Measurements from ENCODE around the gene AGBL2. TPM values are rescaled to one million over a fixed set of nuclear protein-coding genes. Genes with fewer than 3 reads are reported as not detected.
A peak's percentile ranks its signal among the peaks of the same experiment; 100 is the strongest.
"Not testable (repeated sequence)": the region's sequence is repeated elsewhere in the genome, so short reads cannot be mapped to it uniquely, and the experiment has no call there.

The AGBL2 gene
- total and polyA plus RNA-seq, 4 donors = 0.75 to 2.0 (median 1.6) TPM; not detected in 1

- no peak for DNase-seq
- no peaks in the 10 kb centered on the region for H3K36me3 ChIP-seq (ENCODE audit: control insufficient read depth in 1 of 2, insufficient read depth in 2 of 2, low read length in 1 of 2)
- intact Hi-C loops (cut with DNase I) = loop anchor here in 1 of 2 donors (10.0 kb wide), 1 partner anchor 53 kb away; no protein-coding TSS in a partner anchor
- no peaks in the 10 kb centered on the region for H3K27me3 ChIP-seq (ENCODE audit: control insufficient read depth in 1 of 2, insufficient read depth in 2 of 2, low read length in 1 of 2)
- no peak overlapping the region for H3K4me3 ChIP-seq (ENCODE audit: low read length in 2 of 2)
- no peaks in the 10 kb centered on the region for H3K9me3 ChIP-seq (ENCODE audit: control insufficient read depth, low read length)
- no peak overlapping the region for H3K27ac ChIP-seq (ENCODE audit: low read depth in 1 of 2, low read length in 2 of 2)
- H3K4me1 ChIP-seq (ENCODE audit: control insufficient read depth in 1 of 2, insufficient read depth in 2 of 2, low read length in 2 of 2) = no peaks in the 10 kb centered on the region
- no peak for ATAC-seq (ENCODE audit: low FRiP score)
- 94% methylated on average over 5 of the region's 5 CpGs for WGBS, 2 donors
Measured at GRCh38 chr11:47651818-47652469, 63.2 kb downstream of the AGBL2 start.

GRCh38 chr11:47649276-47649675 lies 65.9 kb downstream of the AGBL2 start:
- Histone ChIP-seq H3K9me3 (ENCODE audit: control insufficient read depth, low read length) (no peaks in the 10 kb centered on the region), H3K27ac (ENCODE audit: low read depth in 1 of 2, low read length in 2 of 2) (no peak overlapping the region), H3K36me3 (ENCODE audit: control insufficient read depth in 1 of 2, insufficient read depth in 2 of 2, low read length in 1 of 2) (no peaks in the 10 kb centered on the region), H3K27me3 (ENCODE audit: control insufficient read depth in 1 of 2, insufficient read depth in 2 of 2, low read length in 1 of 2) (no peaks in the 10 kb centered on the region), H3K4me1 (ENCODE audit: control insufficient read depth in 1 of 2, insufficient read depth in 2 of 2, low read length in 2 of 2) (no peaks in the 10 kb centered on the region), H3K4me3 (ENCODE audit: low read length in 2 of 2) (no peak overlapping the region)
- intact Hi-C loops (cut with DNase I) = no loop called here
- ATAC-seq (ENCODE audit: low FRiP score) = no peak
- WGBS, 2 donors = 3 to 7% methylated on average over 3 of the region's 3 CpGs
- no peak for DNase-seq

GRCh38 chr11:47646019-47646418 lies 69.2 kb downstream of the AGBL2 start:
- no peaks in the 10 kb centered on the region for H3K9me3 ChIP-seq (ENCODE audit: control insufficient read depth, low read length)

GRCh38 chr11:47645500-47645899 lies 69.7 kb downstream of the AGBL2 start:
- Histone ChIP-seq H3K9me3 (ENCODE audit: control insufficient read depth, low read length) (no peaks in the 10 kb centered on the region), H3K27ac (ENCODE audit: low read depth in 1 of 2, low read length in 2 of 2) (no peak overlapping the region), H3K36me3 (ENCODE audit: control insufficient read depth in 1 of 2, insufficient read depth in 2 of 2, low read length in 1 of 2) (no peaks in the 10 kb centered on the region), H3K4me1 (ENCODE audit: control insufficient read depth in 1 of 2, insufficient read depth in 2 of 2, low read length in 2 of 2) (no peaks in the 10 kb centered on the region), H3K4me3 (ENCODE audit: low read length in 2 of 2) (no peak overlapping the region), H3K27me3 (ENCODE audit: control insufficient read depth in 1 of 2, insufficient read depth in 2 of 2, low read length in 1 of 2) (no peaks in the 10 kb centered on the region)
- intact Hi-C loops (cut with DNase I) = no loop called here
- 85 to 87% methylated on average over 6 of the region's 6 CpGs for WGBS, 2 donors
- ATAC-seq (ENCODE audit: low FRiP score) = no peak
- DNase-seq = no peak

More at GRCh38 chr11:47646019-47646418, 69.2 kb downstream of the AGBL2 start:
- DNase-seq = no peak
- Histone ChIP-seq H3K27ac (ENCODE audit: low read depth in 1 of 2, low read length in 2 of 2) (no peak overlapping the region), H3K27me3 (ENCODE audit: control insufficient read depth in 1 of 2, insufficient read depth in 2 of 2, low read length in 1 of 2) (no peaks in the 10 kb centered on the region), H3K36me3 (ENCODE audit: control insufficient read depth in 1 of 2, insufficient read depth in 2 of 2, low read length in 1 of 2) (no peaks in the 10 kb centered on the region), H3K4me1 (ENCODE audit: control insufficient read depth in 1 of 2, insufficient read depth in 2 of 2, low read length in 2 of 2) (no peaks in the 10 kb centered on the region), H3K4me3 (ENCODE audit: low read length in 2 of 2) (no peak overlapping the region)
- no peak for ATAC-seq (ENCODE audit: low FRiP score)
- WGBS, 2 donors = 91 to 92% methylated on average over 6 of the region's 6 CpGs
- intact Hi-C loops (cut with DNase I) = no loop called here

- no peaks in the 10 kb centered on the region for H3K27me3 ChIP-seq (ENCODE audit: control insufficient read depth in 1 of 2, insufficient read depth in 2 of 2, low read length in 1 of 2)
- ATAC-seq (ENCODE audit: low FRiP score) = peak; percentile 99
- H3K27ac ChIP-seq (ENCODE audit: low read depth in 1 of 2, low read length in 2 of 2) = peak within 1 kb of the TSS; percentile 63 to 84
- H3K36me3 ChIP-seq (ENCODE audit: control insufficient read depth in 1 of 2, insufficient read depth in 2 of 2, low read length in 1 of 2) = no peaks in the 10 kb centered on the region
- WGBS, 2 donors = 1% methylated on average over 77 to 78 of the region's 78 CpGs
- H3K9me3 ChIP-seq (ENCODE audit: control insufficient read depth, low read length) = no peaks in the 10 kb centered on the region
- intact Hi-C loops (cut with DNase I) = loop anchor here in 1 of 2 donors (5.0 kb wide), 1 partner anchor 80 kb away; no protein-coding TSS in a partner anchor
- no peaks in the 10 kb centered on the region for H3K4me1 ChIP-seq (ENCODE audit: control insufficient read depth in 1 of 2, insufficient read depth in 2 of 2, low read length in 2 of 2)
- H3K4me3 ChIP-seq (ENCODE audit: low read length in 2 of 2) = peak within 1 kb of the TSS; percentile 23 to 58
- DNase-seq = peak; percentile 97 to 98
Measured at GRCh38 chr11:47642099-47642855, 72.9 kb downstream of the AGBL2 start, which contains the start of gene MTCH2. MTCH2 (minus strand) TSS chr11:47642559; CDS start chr11:47642465, 94 bp downstream.

GRCh38 chr11:47641600-47642098 lies 73.5 kb downstream of the AGBL2 start:
- peak overlapping the region; percentile 23 to 49 for H3K4me3 ChIP-seq (ENCODE audit: low read length in 2 of 2)
- DNase-seq (no peak), ATAC-seq (ENCODE audit: low FRiP score) (no peak)
- peak overlapping the region; percentile 63 to 84 for H3K27ac ChIP-seq (ENCODE audit: low read depth in 1 of 2, low read length in 2 of 2)
- H3K27me3 ChIP-seq (ENCODE audit: control insufficient read depth in 1 of 2, insufficient read depth in 2 of 2, low read length in 1 of 2) = no peaks in the 10 kb centered on the region
- no peaks in the 10 kb centered on the region for H3K9me3 ChIP-seq (ENCODE audit: control insufficient read depth, low read length)
- 6 to 11% methylated on average over 14 of the region's 14 CpGs for WGBS, 2 donors
- no peaks in the 10 kb centered on the region for H3K36me3 ChIP-seq (ENCODE audit: control insufficient read depth in 1 of 2, insufficient read depth in 2 of 2, low read length in 1 of 2)
- intact Hi-C loops (cut with DNase I) = loop anchor here in 1 of 2 donors (5.0 kb wide), 1 partner anchor 81 kb away; no protein-coding TSS in a partner anchor
- no peaks in the 10 kb centered on the region for H3K4me1 ChIP-seq (ENCODE audit: control insufficient read depth in 1 of 2, insufficient read depth in 2 of 2, low read length in 2 of 2)

GRCh38 chr11:47640506-47640905 lies 74.7 kb downstream of the AGBL2 start:
- not testable (repeated sequence) for H3K27me3 ChIP-seq (ENCODE audit: control insufficient read depth in 1 of 2, insufficient read depth in 2 of 2, low read length in 1 of 2); H3K4me1 ChIP-seq (ENCODE audit: control insufficient read depth in 1 of 2, insufficient read depth in 2 of 2, low read length in 2 of 2); H3K4me3 ChIP-seq (ENCODE audit: low read length in 2 of 2); H3K27ac ChIP-seq (ENCODE audit: low read depth in 1 of 2, low read length in 2 of 2); H3K36me3 ChIP-seq (ENCODE audit: control insufficient read depth in 1 of 2, insufficient read depth in 2 of 2, low read length in 1 of 2); H3K9me3 ChIP-seq (ENCODE audit: control insufficient read depth, low read length); ATAC-seq (ENCODE audit: low FRiP score); DNase-seq
- intact Hi-C loops (cut with DNase I) = loop anchor here in 1 of 2 donors (5.0 kb wide), 1 partner anchor 82 kb away; no protein-coding TSS in a partner anchor
- WGBS, 2 donors = 23 to 30% methylated on average over 6 of the region's 6 CpGs

- DNase-seq; ATAC-seq (ENCODE audit: low FRiP score); H3K4me1 ChIP-seq (ENCODE audit: control insufficient read depth in 1 of 2, insufficient read depth in 2 of 2, low read length in 2 of 2); intact Hi-C loops (cut with DNase I); H3K36me3 ChIP-seq (ENCODE audit: control insufficient read depth in 1 of 2, insufficient read depth in 2 of 2, low read length in 1 of 2); H3K9me3 ChIP-seq (ENCODE audit: control insufficient read depth, low read length); H3K27me3 ChIP-seq (ENCODE audit: control insufficient read depth in 1 of 2, insufficient read depth in 2 of 2, low read length in 1 of 2); H3K27ac ChIP-seq (ENCODE audit: low read depth in 1 of 2, low read length in 2 of 2); H3K4me3 ChIP-seq (ENCODE audit: low read length in 2 of 2): not testable (repeated sequence)
- 95 to 96% methylated on average over 11 of the region's 11 CpGs for WGBS, 2 donors
Measured at GRCh38 chr11:47636331-47636730, 78.8 kb downstream of the AGBL2 start.
